OCI-LY1 (cell line): Measurements from ENCODE around the gene SV2B.

Experiments used
- H2AFZ ChIP-seq: fragments of 200-600 bp; sonication (generic), shearing (Covaris generic); 2 replicates; pipeline ENCODE4 v1.6.0; 2014; ENCODE audit warnings: antibody characterized with exemption, mild to moderate bottlenecking, low read length
- H3F3A ChIP-seq: fragments of 200-600 bp; sonication (generic), shearing (Covaris generic); 2 replicates; pipeline ENCODE4 v1.6.0; 2014; ENCODE audit warnings: mild to moderate bottlenecking, antibody characterized with exemption, low read length, moderate library complexity; ENCODE audit not compliant: insufficient read depth
- H3K27ac ChIP-seq: fragments of 200-600 bp; sonication (generic); 2 replicates; pipeline ENCODE4 v1.5.1; 2014; ENCODE audit warnings: low read length, mixed run types, mild to moderate bottlenecking, low read depth; ENCODE audit not compliant: poor library complexity, severe bottlenecking
- H3K27me3 ChIP-seq: fragments of 200-600 bp; sonication (generic); 2 replicates; pipeline ENCODE4 v1.6.0; 2014; ENCODE audit warnings: antibody characterized with exemption, mild to moderate bottlenecking, low read length, moderate library complexity; ENCODE audit not compliant: insufficient read depth
- H3K36me3 ChIP-seq: fragments of 200-600 bp; sonication (generic); 2 replicates; pipeline ENCODE4 v1.6.1; 2014; ENCODE audit warnings: mild to moderate bottlenecking, antibody characterized with exemption, low read length, moderate library complexity, mixed read lengths; ENCODE audit not compliant: insufficient read depth
- H3K4me1 ChIP-seq: fragments of 200-600 bp; sonication (generic); 2 replicates; pipeline ENCODE4 v1.5.1; 2014; ENCODE audit warnings: mild to moderate bottlenecking, low read length, moderate library complexity; ENCODE audit not compliant: insufficient read depth, severe bottlenecking
- H3K4me2 ChIP-seq: fragments of 200-600 bp; sonication (generic), shearing (Covaris generic); 2 replicates; pipeline ENCODE4 v1.6.1; 2014; ENCODE audit warnings: low read length
- H3K4me3 ChIP-seq: fragments of 200-600 bp; sonication (generic); 2 replicates; pipeline ENCODE4 v1.5.1; 2014; ENCODE audit warnings: low read length, low read depth, mild to moderate bottlenecking, mixed read lengths; ENCODE audit not compliant: poor library complexity, severe bottlenecking
- H3K79me2 ChIP-seq: fragments of 200-600 bp; shearing (Covaris generic); 2 replicates; pipeline ENCODE4 v1.6.1; 2016; ENCODE audit warnings: mixed run types, low read length, mixed read lengths; ENCODE audit not compliant: insufficient read depth
- H3K9ac ChIP-seq: fragments of 200-600 bp; sonication (generic), shearing (Covaris generic); 2 replicates; pipeline ENCODE4 v1.6.1; 2014; ENCODE audit warnings: mild to moderate bottlenecking, low read length, mixed read lengths
- H3K9me2 ChIP-seq: fragments of 200-600 bp; sonication (generic), shearing (Covaris generic); 2 replicates; pipeline ENCODE4 v1.6.1; 2014; ENCODE audit warnings: low read depth, mild to moderate bottlenecking, low read length, mixed read lengths
- H3K9me3 ChIP-seq: fragments of 200-600 bp; shearing (Covaris generic); 2 replicates; pipeline ENCODE4 v1.6.1; 2014; ENCODE audit warnings: low read length, mixed read lengths
- H4K20me1 ChIP-seq: fragments of 200-600 bp; sonication (generic), shearing (Covaris generic); 2 replicates; pipeline ENCODE4 v1.6.0; 2016; ENCODE audit warnings: mild to moderate bottlenecking, low read length; ENCODE audit not compliant: insufficient read depth
- CTCF ChIP-seq: fragments of 200-600 bp; sonication (generic), shearing (Covaris generic); IDR thresholded peaks from 2 replicates; pipeline ENCODE4 v1.5.1; 2017; ENCODE audit warnings: mild to moderate bottlenecking, antibody characterized with exemption, low read length, moderate library complexity, mixed read lengths
- EZH2 ChIP-seq: fragments of 200-600 bp; sonication (generic), shearing (Covaris generic); IDR thresholded peaks from 2 replicates; pipeline ENCODE4 v1.8.0; 2017; ENCODE audit warnings: borderline replicate concordance, mixed run types, mild to moderate bottlenecking, antibody characterized with exemption, low read length, moderate library complexity, mixed read lengths

SV2B gene

GRCh38 chr15:91308855-91309254, 208.8 kb downstream of the SV2B start:
- TF ChIP-seq CTCF (no peak), EZH2 (no peak)
- Histone ChIP-seq H3K4me2 (no peak overlapping the region), H3K4me1 (no peaks in the 10 kb centered on the region)

GRCh38 chr15:91311986-91312385, 211.9 kb downstream of the SV2B start:
- no peaks in the 10 kb centered on the region for H4K20me1 ChIP-seq
- H3K27me3 ChIP-seq: no peaks in the 10 kb centered on the region
- H3F3A ChIP-seq: no peaks in the 10 kb centered on the region
- H3K4me3 ChIP-seq: no peak overlapping the region
- H3K9me2 ChIP-seq: no peaks in the 10 kb centered on the region
- no peaks in the 10 kb centered on the region for H3K79me2 ChIP-seq
- no peaks in the 10 kb centered on the region for H3K9me3 ChIP-seq
- no peak overlapping the region for H3K4me2 ChIP-seq
- no peak for TF ChIP-seq EZH2
- TF ChIP-seq CTCF: no peak
- no peak overlapping the region for H3K27ac ChIP-seq
- no peak overlapping the region for H3K9ac ChIP-seq
- no peaks in the 10 kb centered on the region for H3K4me1 ChIP-seq
- no peak overlapping the region for H2AFZ ChIP-seq
- H3K36me3 ChIP-seq: no peaks in the 10 kb centered on the region

More at GRCh38 chr15:91308855-91309254, 208.8 kb downstream of the SV2B start:
- H4K20me1 ChIP-seq: no peaks in the 10 kb centered on the region
- no peaks in the 10 kb centered on the region for H3K79me2 ChIP-seq
- no peak overlapping the region for H3K4me3 ChIP-seq
- H3K9me2 ChIP-seq: no peaks in the 10 kb centered on the region
- H3F3A ChIP-seq: no peaks in the 10 kb centered on the region
- no peak overlapping the region for H3K27ac ChIP-seq
- H3K9ac ChIP-seq: no peak overlapping the region
- H3K9me3 ChIP-seq: no peaks in the 10 kb centered on the region
- H3K36me3 ChIP-seq: no peaks in the 10 kb centered on the region
- H2AFZ ChIP-seq: no peak overlapping the region
- H3K27me3 ChIP-seq: no peaks in the 10 kb centered on the region

- Histone ChIP-seq H3K9ac (no peak overlapping the region), H3K9me2 (no peaks in the 10 kb centered on the region), H3K27ac (no peak overlapping the region), H2AFZ (no peak overlapping the region), H3K27me3 (no peaks in the 10 kb centered on the region), H3K9me3 (no peaks in the 10 kb centered on the region), H4K20me1 (no peaks in the 10 kb centered on the region), H3K36me3 (no peaks in the 10 kb centered on the region), H3F3A (no peaks in the 10 kb centered on the region), H3K79me2 (no peaks in the 10 kb centered on the region), H3K4me2 (no peak overlapping the region), H3K4me1 (no peaks in the 10 kb centered on the region), H3K4me3 (no peak overlapping the region)
- no peak for TF ChIP-seq CTCF
- TF ChIP-seq EZH2: no peak
Measured at GRCh38 chr15:91316126-91316525, 216.1 kb downstream of the SV2B start.
